Esophagus muscularis mucosa (tissue), 4 donors: ENCODE data around the gene DMD. TPM values are rescaled to one million over a fixed set of nuclear protein-coding genes. Genes with fewer than 3 reads are reported as not detected.
A peak's percentile ranks its signal among the peaks of the same experiment; 100 is the strongest.

Source experiments
- DNase-seq: peaks from one replicate; pipeline ENCODE4 v3.0.0-alpha.2; 2017; ENCODE audit errors: extremely low spot score
- H3K27ac ChIP-seq, 4 donors: fragments of 200-600 bp; sonication (generic); replicated peaks in 1 of 4; 1 replicate in 3 of 4; 2 replicates in 1 of 4; pipeline ENCODE4 v1.5.1; 2016 to 2019; ENCODE audit warnings: mild to moderate bottlenecking in 1 of 4
- H3K27me3 ChIP-seq, 4 donors: fragments of 200-600 bp; sonication (generic); one replicate each; pipeline versions ENCODE4 v1.5.1 to v1.6.0; 2016 to 2019
- H3K36me3 ChIP-seq, 4 donors: fragments of 200-600 bp; sonication (generic); one replicate each; pipeline ENCODE4 v1.5.1; 2016 to 2019
- H3K4me1 ChIP-seq, 4 donors: fragments of 200-600 bp; sonication (generic); one replicate each; pipeline ENCODE4 v1.5.1; 2016 to 2019
- H3K4me3 ChIP-seq, 4 donors: fragments of 200-600 bp; sonication (generic); 1 replicate in 2 of 4; 2 replicates in 2 of 4; pipeline ENCODE4 v1.5.1; 2016 to 2019; ENCODE audit warnings: mild to moderate bottlenecking in 4 of 4, moderate library complexity in 1 of 4
- H3K9me3 ChIP-seq, 4 donors: fragments of 200-600 bp; sonication (generic); 1 replicate in 3 of 4; 2 replicates in 1 of 4; pipeline ENCODE4 v1.5.1; 2016 to 2019
- CTCF ChIP-seq, 3 experiments: fragments of 200-600 bp in 2 of 3; fragments of 450-650 bp in 1 of 3; sonication (generic) in 2 of 3; IDR thresholded peaks; one replicate each; pipeline ENCODE4 v1.5.1; 2017 to 2019; ENCODE audit warnings: antibody characterized with exemption in 3 of 3, mild to moderate bottlenecking in 2 of 3, moderate library complexity in 1 of 3
- EP300 ChIP-seq: sonication (generic); formaldehyde crosslinking; IDR thresholded peaks from one replicate; pipeline ENCODE4 v1.6.1; 2017; ENCODE audit warnings: antibody characterized with exemption
- POLR2A ChIP-seq: fragments of 450-650 bp; IDR thresholded peaks from one replicate; pipeline ENCODE4 v1.6.1; 2017; ENCODE audit warnings: antibody characterized with exemption, moderate library complexity, mild to moderate bottlenecking, low read depth
- POLR2AphosphoS5 ChIP-seq, 2 donors: sonication (generic); formaldehyde crosslinking; IDR thresholded peaks; one replicate each; pipeline ENCODE4 v1.6.1; 2017; ENCODE audit warnings: antibody characterized with exemption in 2 of 2
- WGBS: methylation state at CpG from one replicate; pipeline ENCODE4 v1.1.5; 2018; 5-methylcytosine and 5-hydroxymethylcytosine counted together
- intact Hi-C: fragments of 100-400 bp; cut with DNase I; formaldehyde crosslinking; loops from one replicate; pipeline ENCODE4 v1.15.1; 2023
- total RNA-seq, 4 donors: library from RNA; depleted of rRNA; stranded (reverse); fragments of >200 nt; gene quantifications; one replicate each; pipeline versions ENCODE4 v1.1.0 to v1.2.1, GENCODE V29; 2016

DMD gene
- total RNA-seq, 4 donors from 2014 or later, result 127 to 210 (median 188) TPM

- no peak for DNase-seq
- Histone ChIP-seq H3K27ac (no peak overlapping the region), H3K9me3 (no peaks in the 10 kb centered on the region), H3K36me3 (no peaks in the 10 kb centered on the region), H3K27me3 (no peaks in the 10 kb centered on the region), H3K4me3 (no peak overlapping the region), H3K4me1 (peaks cover 0 to 30% (median 7%) of the 10 kb centered on the region in 4 donors)
- TF ChIP-seq POLR2A (no peak), POLR2AphosphoS5 (IDR thresholded peaks at IDR 0.05) (no peak), CTCF (IDR thresholded peaks at IDR 0.05) (no peak), EP300 (no peak)
- WGBS, result 68% methylated on average over 4 of the region's 4 CpGs
- intact Hi-C loops, result no loop called here
Observed at GRCh38 chrX:31323658-31324057, 1887.7 kb downstream of the DMD start.

- Histone ChIP-seq H3K9me3 (no peaks in the 10 kb centered on the region), H3K27me3 (no peaks in the 10 kb centered on the region), H3K4me1 (peaks cover 0 to 25% (median 7%) of the 10 kb centered on the region in 4 donors), H3K36me3 (no peaks in the 10 kb centered on the region), H3K4me3 (no peak overlapping the region), H3K27ac (no peak overlapping the region)
- 78% methylated on average over 1 of the region's 1 CpG for WGBS
- no peak for DNase-seq
- TF ChIP-seq POLR2A (no peak), EP300 (no peak), POLR2AphosphoS5 (IDR thresholded peaks at IDR 0.05) (no peak), CTCF (IDR thresholded peaks at IDR 0.05) (no peak)
- intact Hi-C loops, result no loop called here
Observed at GRCh38 chrX:31320740-31321139, 1890.6 kb downstream of the DMD start.

GRCh38 chrX:31319586-31319985 is 1891.8 kb downstream of the DMD start:
- no peak for TF ChIP-seq POLR2AphosphoS5 (IDR thresholded peaks at IDR 0.05)
- TF ChIP-seq CTCF (IDR thresholded peaks at IDR 0.05), result no peak
- no peak for TF ChIP-seq EP300
- no peak for TF ChIP-seq POLR2A
- H3K4me3 ChIP-seq, result no peak overlapping the region
- H3K9me3 ChIP-seq, result no peaks in the 10 kb centered on the region
- peak overlapping the region in 2 of 4 donors; percentile 28 to 30 for H3K27ac ChIP-seq
- intact Hi-C loops, result no loop called here
- no peaks in the 10 kb centered on the region for H3K36me3 ChIP-seq
- H3K4me1 ChIP-seq, result peaks cover 6 to 35% (median 8%) of the 10 kb centered on the region in 4 donors
- H3K27me3 ChIP-seq, result no peaks in the 10 kb centered on the region
- no peak for DNase-seq
- 39% methylated on average over 2 of the region's 2 CpGs for WGBS

GRCh38 chrX:31318866-31319265 is 1892.5 kb downstream of the DMD start:
- Histone ChIP-seq H3K4me1 (peaks cover 6 to 40% (median 8%) of the 10 kb centered on the region in 4 donors), H3K9me3 (no peaks in the 10 kb centered on the region), H3K36me3 (no peaks in the 10 kb centered on the region), H3K27me3 (no peaks in the 10 kb centered on the region), H3K27ac (peak overlapping the region in 1 of 4 donors; percentile 10), H3K4me3 (no peak overlapping the region)
- WGBS, result 62% methylated on average over 4 of the region's 4 CpGs
- intact Hi-C loops, result no loop called here
- no peak for TF ChIP-seq EP300
- TF ChIP-seq POLR2A, result no peak
- no peak for TF ChIP-seq POLR2AphosphoS5 (IDR thresholded peaks at IDR 0.05)
- TF ChIP-seq CTCF (IDR thresholded peaks at IDR 0.05), result no peak
- no peak for DNase-seq

- no peaks in the 10 kb centered on the region for H3K36me3 ChIP-seq
- H3K27ac ChIP-seq, result no peak overlapping the region
- H3K4me3 ChIP-seq, result no peak overlapping the region
- H3K27me3 ChIP-seq, result no peaks in the 10 kb centered on the region
- WGBS, result 78% methylated on average over 2 of the region's 2 CpGs
- intact Hi-C loops, result no loop called here
- TF ChIP-seq POLR2AphosphoS5 (IDR thresholded peaks at IDR 0.05) (no peak), EP300 (no peak), POLR2A (no peak), CTCF (IDR thresholded peaks at IDR 0.05) (no peak)
- no peaks in the 10 kb centered on the region for H3K9me3 ChIP-seq
- peaks cover 6 to 40% (median 8%) of the 10 kb centered on the region in 4 donors for H3K4me1 ChIP-seq
- DNase-seq, result no peak
Observed at GRCh38 chrX:31316340-31316991, 1894.9 kb downstream of the DMD start.
